HG03045 (cell line): ENCODE results near the gene STK38L.

Source experiments
- ATAC-seq: cut with Tn5 transposase; IDR thresholded peaks from one replicate; pipeline ENCODE4 v1.9.1; 2021; ENCODE audit warnings: mild to moderate bottlenecking, moderate library complexity; ENCODE audit not compliant: unreplicated experiment

The STK38L gene

DNA sequence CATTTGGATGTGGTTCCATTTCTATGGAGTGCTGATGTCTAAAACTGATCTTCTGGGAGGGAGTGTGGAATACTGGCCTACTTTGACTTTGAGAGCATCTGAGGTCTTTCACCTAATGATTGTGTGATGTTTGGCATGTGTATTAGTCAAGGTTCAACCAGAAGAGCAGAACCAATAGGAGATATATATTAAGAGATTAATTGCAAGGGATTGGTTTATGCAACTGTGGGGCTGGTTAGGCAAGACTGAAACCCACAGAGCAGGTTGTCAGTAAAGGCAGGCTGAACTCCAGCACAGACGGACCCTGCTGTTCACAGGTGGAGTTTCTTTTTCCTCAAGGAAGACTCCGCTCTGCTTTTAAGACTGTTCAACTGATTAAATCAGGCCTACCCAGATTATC, 100.2 kb downstream of the STK38L start:
- no peak for ATAC-seq

GRCh38 chr12:27344760-27345159, 100.7 kb downstream of the STK38L start:
- ATAC-seq = no peak

- ATAC-seq = no peak
These were observed 101.3 kb downstream of the STK38L start for GRCh38 chr12:27345376-27345775.

GRCh38 chr12:27347779-27348178, 103.7 kb downstream of the STK38L start:
- ATAC-seq = no peak

GRCh38 chr12:27351476-27351875, 107.4 kb downstream of the STK38L start:
- no peak for ATAC-seq

- ATAC-seq = no peak
These were observed 111.4 kb downstream of the STK38L start for GRCh38 chr12:27355486-27355885.

- ATAC-seq = no peak
These were observed 111.9 kb downstream of the STK38L start for GRCh38 chr12:27355979-27356378.

DNA sequence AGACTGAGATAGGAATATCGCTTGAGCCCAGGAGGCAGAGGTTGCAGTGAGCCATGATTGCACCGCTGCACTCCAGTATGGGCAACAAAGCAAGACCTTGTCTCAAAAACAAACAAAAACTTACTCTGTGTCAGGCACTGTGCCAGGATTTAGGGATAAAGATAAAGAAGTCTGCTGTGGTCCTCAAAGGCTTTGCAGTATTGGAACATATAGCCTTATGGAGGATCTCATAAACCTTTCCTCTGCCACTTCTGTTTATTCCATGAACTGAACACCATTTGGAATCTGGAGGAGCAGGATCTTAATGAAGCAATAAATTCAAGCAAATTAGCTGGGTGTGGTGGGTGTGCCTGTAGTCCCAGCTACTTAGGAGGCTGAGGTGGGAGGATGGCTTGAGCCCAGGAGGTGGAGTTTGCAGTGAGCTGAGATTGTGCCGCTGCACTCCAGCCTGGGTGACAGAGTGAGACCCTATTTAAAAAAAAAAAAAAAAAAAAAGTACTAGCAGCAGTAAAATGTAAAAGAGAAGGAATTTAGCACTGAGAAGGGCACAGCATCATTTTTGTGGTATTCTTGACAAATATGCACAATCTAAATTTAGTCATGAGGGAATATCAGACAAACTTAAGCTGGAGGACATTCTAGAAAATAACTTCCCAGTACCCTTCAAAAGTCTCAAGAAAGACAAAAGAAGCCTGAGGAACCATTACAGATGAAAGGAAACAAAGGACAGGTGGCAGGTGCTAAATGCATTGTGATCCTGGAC, 115.7 kb downstream of the STK38L start:
- ATAC-seq = no peak

GRCh38 chr12:27361372-27361771, 117.3 kb downstream of the STK38L start:
- no peak for ATAC-seq

DNA sequence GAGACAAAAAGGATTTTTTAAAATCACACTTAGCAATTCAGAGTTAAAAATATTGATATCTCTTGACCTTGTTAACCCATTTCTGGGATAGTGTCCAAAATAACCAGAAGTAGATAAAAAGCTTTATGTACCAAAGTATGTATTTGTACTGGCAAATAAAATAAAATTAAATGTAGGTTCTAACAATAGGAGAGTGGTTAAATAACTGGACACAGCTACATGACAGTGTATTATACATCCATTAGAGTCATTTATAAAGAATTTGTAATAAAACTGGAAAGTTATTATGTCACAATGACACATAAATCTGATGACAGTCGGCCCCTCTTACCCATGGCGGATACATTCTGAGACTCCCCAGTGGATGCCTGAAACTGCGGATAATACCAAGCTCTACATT, 122.5 kb downstream of the STK38L start:
- ATAC-seq = no peak

DNA sequence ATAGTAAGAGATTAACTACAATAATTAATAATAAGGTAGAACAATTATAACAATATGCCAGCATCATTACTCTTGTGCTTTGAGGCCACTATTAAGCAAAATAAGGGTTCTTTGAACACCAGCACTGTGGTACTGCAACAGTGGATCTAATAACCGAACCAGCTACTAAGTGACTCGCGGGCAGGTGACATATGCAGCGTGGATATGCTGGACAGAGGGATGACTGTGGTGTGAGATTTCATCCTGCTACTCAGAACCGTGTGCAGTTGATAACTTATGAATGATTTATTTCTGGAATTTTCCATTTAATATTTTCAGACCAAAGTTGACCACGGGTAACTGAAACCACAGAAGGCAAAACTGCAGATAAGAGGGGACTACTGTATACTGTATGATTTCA, 123.0 kb downstream of the STK38L start:
- ATAC-seq = no peak
